ENCODE measurements around the gene FHOD1.

GRCh38 chr16:67228034-67228785 lies 19.1 kb downstream of the FHOD1 start:
- TF ChIP-seq TAF1 (IDR thresholded peaks at IDR 0.05; ENCODE audit: borderline replicate concordance, insufficient read depth, low read length), result no peak
- TF ChIP-seq REST (IDR thresholded peaks at IDR 0.05; ENCODE audit: insufficient read depth in 1 of 2, low read depth in 2 of 2, low read length in 2 of 2), result no peak

All from PFSK-1 (cell line).